Panc1 (cell line): ENCODE results near the gene POTEC. TPM values are rescaled to one million over a fixed set of nuclear protein-coding genes. Genes with fewer than 3 reads are reported as not detected.
"Not testable (repeated sequence)": the region's sequence is repeated elsewhere in the genome, so short reads cannot be mapped to it uniquely, and the experiment has no call there.

Experiments used
- ATAC-seq: fragments of 200-7000 bp; cut with Tn5 transposase; 2 replicates; pipeline ENCODE4 v1.9.1; 2020; ENCODE audit warnings: mild to moderate bottlenecking, moderate library complexity
- BruUV-seq: library from RNA; stranded (reverse); fragments of 400-500 nt; replicated peaks from 2 replicates; lab custom pipeline; 2021; lab: Mats Ljungman, UMichigan
- CTCF ChIA-PET: fragments of 300-600 bp; sonication (Branson Sonifier 250); formaldehyde crosslinking; loops from one replicate; lab custom pipeline; 2022; ENCODE audit warnings: antibody characterized with exemption; lab: Charles Lee
- POLR2A ChIA-PET: fragments of 300-600 bp; sonication (Branson Sonifier 250); formaldehyde crosslinking; loops from one replicate; lab custom pipeline; 2022; ENCODE audit warnings: antibody characterized with exemption; lab: Charles Lee
- DNase-seq: peaks from one replicate; pipeline ENCODE4 v3.0.0-alpha.2; 2010; ENCODE audit warnings: low read depth, low spot score
- H3K27ac ChIP-seq: 2 replicates; pipeline ENCODE4 v1.5.1; 2011; ENCODE audit warnings: mild to moderate bottlenecking, low read length, inconsistent platforms
- H3K27me3 ChIP-seq: fragments of 200-500 bp; sonication (Bioruptor generic); 2 replicates; pipeline ENCODE4 v1.6.0; 2014; ENCODE audit warnings: low read length, inconsistent platforms; ENCODE audit not compliant: control insufficient read depth, insufficient read depth
- H3K36me3 ChIP-seq: fragments of 200-500 bp; sonication (Bioruptor generic); 2 replicates; pipeline ENCODE4 v1.5.1; 2014; ENCODE audit warnings: inconsistent platforms, mild to moderate bottlenecking, low read length, moderate library complexity; ENCODE audit not compliant: control insufficient read depth, insufficient read depth
- H3K4me1 ChIP-seq: 2 replicates; pipeline ENCODE4 v1.5.1; 2011; ENCODE audit warnings: inconsistent platforms, mild to moderate bottlenecking, low read length, moderate library complexity; ENCODE audit not compliant: control insufficient read depth, insufficient read depth
- H3K4me3 ChIP-seq, 2 experiments: 2 replicates each; pipeline ENCODE4 v1.5.1; 2011 to 2012; ENCODE audit warnings: low read depth in 2 of 2, low read length in 2 of 2, mild to moderate bottlenecking in 2 of 2, inconsistent platforms in 1 of 2, moderate library complexity in 1 of 2
- H3K9me3 ChIP-seq: fragments of 200-500 bp; sonication (Bioruptor generic); 2 replicates; pipeline ENCODE4 v1.5.1; 2014; ENCODE audit warnings: low read depth, mild to moderate bottlenecking, inconsistent platforms, low read length, moderate library complexity; ENCODE audit not compliant: control insufficient read depth, insufficient read depth
- in situ Hi-C: cut with HindIII; loops from 2 replicates; pipeline ENCODE4 v1.10.0; 2016; ENCODE audit warnings: low sequenced_read_pairs, low pct_unique_long_range_greater_than_20kb
- intact Hi-C: fragments of 100-400 bp; cut with micrococcal nuclease; formaldehyde crosslinking; loops from one replicate; pipeline ENCODE4 v1.10.0; 2022; ENCODE audit not compliant: unreplicated experiment
- total RNA-seq: library from RNA; stranded (reverse); gene quantifications from one replicate; pipeline ENCODE4 v1.2.1, GENCODE V29; 2021; ENCODE audit not compliant: unreplicated experiment

POTEC gene
- total RNA-seq, 1 experiment from 2014 or later = not detected

- DNase-seq, POLR2A ChIA-PET, H3K27me3 ChIP-seq, H3K36me3 ChIP-seq, CTCF ChIA-PET, intact Hi-C loops, H3K4me3 ChIP-seq, H3K27ac ChIP-seq, in situ Hi-C loops, H3K9me3 ChIP-seq, BruUV-seq, H3K4me1 ChIP-seq, ATAC-seq: not testable (repeated sequence)
Observed at GRCh38 chr18:14474752-14475151, 68.6 kb downstream of the POTEC start.

- DNase-seq, POLR2A ChIA-PET, intact Hi-C loops, H3K27ac ChIP-seq, H3K4me1 ChIP-seq, H3K27me3 ChIP-seq, H3K4me3 ChIP-seq, H3K36me3 ChIP-seq, CTCF ChIA-PET, in situ Hi-C loops, ATAC-seq, H3K9me3 ChIP-seq, BruUV-seq: not testable (repeated sequence)
Observed at GRCh38 chr18:14474007-14474720, 69.2 kb downstream of the POTEC start.

GRCh38 chr18:14473250-14474006 lies 70.0 kb downstream of the POTEC start:
- H3K27me3 ChIP-seq, ATAC-seq, CTCF ChIA-PET, intact Hi-C loops, BruUV-seq, H3K9me3 ChIP-seq, in situ Hi-C loops, H3K4me3 ChIP-seq, H3K4me1 ChIP-seq, DNase-seq, POLR2A ChIA-PET, H3K27ac ChIP-seq, H3K36me3 ChIP-seq: not testable (repeated sequence)

GRCh38 chr18:14471286-14471685 lies 72.1 kb downstream of the POTEC start:
- H3K4me1 ChIP-seq, BruUV-seq, H3K36me3 ChIP-seq, H3K4me3 ChIP-seq, H3K27me3 ChIP-seq, in situ Hi-C loops, ATAC-seq, CTCF ChIA-PET, DNase-seq, H3K9me3 ChIP-seq, intact Hi-C loops, POLR2A ChIA-PET, H3K27ac ChIP-seq: not testable (repeated sequence)

GRCh38 chr18:14470446-14470845 lies 73.0 kb downstream of the POTEC start:
- ATAC-seq, BruUV-seq, intact Hi-C loops, H3K27me3 ChIP-seq, H3K4me1 ChIP-seq, H3K4me3 ChIP-seq, DNase-seq, H3K27ac ChIP-seq, CTCF ChIA-PET, H3K36me3 ChIP-seq, POLR2A ChIA-PET, in situ Hi-C loops, H3K9me3 ChIP-seq: not testable (repeated sequence)

GRCh38 chr18:14470046-14470445 lies 73.4 kb downstream of the POTEC start:
- POLR2A ChIA-PET, H3K27ac ChIP-seq, CTCF ChIA-PET, in situ Hi-C loops, DNase-seq, H3K27me3 ChIP-seq, intact Hi-C loops, H3K4me3 ChIP-seq, BruUV-seq, H3K4me1 ChIP-seq, H3K9me3 ChIP-seq, H3K36me3 ChIP-seq, ATAC-seq: not testable (repeated sequence)

- H3K4me3 ChIP-seq, BruUV-seq, ATAC-seq, H3K4me1 ChIP-seq, H3K27me3 ChIP-seq, DNase-seq, H3K9me3 ChIP-seq, H3K27ac ChIP-seq, CTCF ChIA-PET, POLR2A ChIA-PET, in situ Hi-C loops, intact Hi-C loops, H3K36me3 ChIP-seq: not testable (repeated sequence)
Observed at GRCh38 chr18:14465989-14466388, 77.4 kb downstream of the POTEC start.
